ENCODE data around the gene ARHGEF9. TPM values are rescaled to one million over a fixed set of nuclear protein-coding genes. Genes with fewer than 3 reads are reported as not detected.

ARHGEF9 gene
- total RNA-seq, 2 experiments from 2014 or later = 19.1 to 19.5 TPM

DNA sequence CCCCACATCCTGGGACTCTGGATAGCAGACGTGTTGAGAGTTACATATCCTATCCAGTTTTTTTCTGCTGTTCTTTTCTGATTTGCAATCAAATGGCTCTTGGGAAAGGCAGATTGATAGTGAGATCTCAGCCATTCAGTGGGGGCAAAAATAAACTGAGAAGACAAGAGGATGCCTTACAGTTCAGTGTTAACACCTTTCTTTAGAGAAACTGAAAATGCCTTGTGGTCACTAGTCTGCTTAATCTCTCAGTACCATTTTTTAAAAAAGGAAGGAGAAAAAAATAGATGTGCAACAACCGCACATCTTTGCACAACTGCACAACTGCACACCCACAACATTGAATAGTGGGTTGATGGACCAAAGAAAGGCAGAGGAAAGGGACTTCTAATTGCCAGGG, 109.3 kb downstream of the ARHGEF9 start:
- intact Hi-C loops (cut with DNase I, micrococcal nuclease) = no loop called here
- ChIA-PET CTCF (no interaction called here), POLR2A (no interaction called here)
- Histone ChIP-seq H3K9me3 (ENCODE audit: control insufficient read depth in 1 of 2, insufficient read depth in 1 of 2, low read length in 2 of 2) (no peaks in the 10 kb centered on the region), H3K27ac (ENCODE audit: low read depth in 1 of 2, low read length in 2 of 2) (no peak overlapping the region), H3K36me3 (ENCODE audit: insufficient read depth, low read length) (peaks cover 43% of the 10 kb centered on the region), H3K4me3 (ENCODE audit: low read length) (no peak overlapping the region), H3K4me1 (ENCODE audit: insufficient read depth, low read length) (no peaks in the 10 kb centered on the region), H3K27me3 (ENCODE audit: control insufficient read depth in 1 of 2, insufficient read depth in 2 of 2, low read length in 2 of 2) (no peaks in the 10 kb centered on the region)
- DNase-seq (no peak), ATAC-seq (ENCODE audit: poor library complexity) (no peak)
- no peak overlapping the region for H3K4me3 Mint-ChIP-seq
- no peaks in the 10 kb centered on the region for H3K27me3 Mint-ChIP-seq
- H3K27ac Mint-ChIP-seq = no peak overlapping the region
- TF ChIP-seq, protein P1, sequence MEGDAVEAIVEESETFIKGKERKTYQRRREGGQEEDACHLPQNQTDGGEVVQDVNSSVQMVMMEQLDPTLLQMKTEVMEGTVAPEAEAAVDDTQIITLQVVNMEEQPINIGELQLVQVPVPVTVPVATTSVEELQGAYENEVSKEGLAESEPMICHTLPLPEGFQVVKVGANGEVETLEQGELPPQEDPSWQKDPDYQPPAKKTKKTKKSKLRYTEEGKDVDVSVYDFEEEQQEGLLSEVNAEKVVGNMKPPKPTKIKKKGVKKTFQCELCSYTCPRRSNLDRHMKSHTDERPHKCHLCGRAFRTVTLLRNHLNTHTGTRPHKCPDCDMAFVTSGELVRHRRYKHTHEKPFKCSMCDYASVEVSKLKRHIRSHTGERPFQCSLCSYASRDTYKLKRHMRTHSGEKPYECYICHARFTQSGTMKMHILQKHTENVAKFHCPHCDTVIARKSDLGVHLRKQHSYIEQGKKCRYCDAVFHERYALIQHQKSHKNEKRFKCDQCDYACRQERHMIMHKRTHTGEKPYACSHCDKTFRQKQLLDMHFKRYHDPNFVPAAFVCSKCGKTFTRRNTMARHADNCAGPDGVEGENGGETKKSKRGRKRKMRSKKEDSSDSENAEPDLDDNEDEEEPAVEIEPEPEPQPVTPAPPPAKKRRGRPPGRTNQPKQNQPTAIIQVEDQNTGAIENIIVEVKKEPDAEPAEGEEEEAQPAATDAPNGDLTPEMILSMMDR (IDR thresholded peaks at IDR 0.05) = no peak
- H3K4me1 Mint-ChIP-seq (ENCODE audit: low read depth) = no peaks in the 10 kb centered on the region
- peaks cover 85% of the 10 kb centered on the region for H3K36me3 Mint-ChIP-seq (ENCODE audit: low read depth)
- H3K9me3 Mint-ChIP-seq = no peaks in the 10 kb centered on the region

GRCh38 chrX:63673896-63674295, 111.1 kb downstream of the ARHGEF9 start:
- Mint-ChIP-seq H3K4me1 (ENCODE audit: low read depth) (no peaks in the 10 kb centered on the region), H3K27me3 (no peaks in the 10 kb centered on the region), H3K9me3 (no peaks in the 10 kb centered on the region), H3K27ac (no peak overlapping the region), H3K4me3 (no peak overlapping the region), H3K36me3 (ENCODE audit: low read depth) (peaks cover 81% of the 10 kb centered on the region)
- intact Hi-C loops (cut with DNase I, micrococcal nuclease) = no loop called here
- peaks cover 45% of the 10 kb centered on the region for H3K36me3 ChIP-seq (ENCODE audit: insufficient read depth, low read length)
- H3K27me3 ChIP-seq (ENCODE audit: control insufficient read depth in 1 of 2, insufficient read depth in 2 of 2, low read length in 2 of 2) = no peaks in the 10 kb centered on the region
- H3K4me3 ChIP-seq (ENCODE audit: low read length) = no peak overlapping the region
- ChIA-PET POLR2A (no interaction called here), CTCF (no interaction called here)
- TF ChIP-seq, protein P1 (IDR thresholded peaks at IDR 0.05) = no peak
- DNase-seq (no peak), ATAC-seq (ENCODE audit: poor library complexity) (no peak)
- H3K27ac ChIP-seq (ENCODE audit: low read depth in 1 of 2, low read length in 2 of 2) = no peak overlapping the region
- no peaks in the 10 kb centered on the region for H3K4me1 ChIP-seq (ENCODE audit: insufficient read depth, low read length)
- H3K9me3 ChIP-seq (ENCODE audit: control insufficient read depth in 1 of 2, insufficient read depth in 1 of 2, low read length in 2 of 2) = no peaks in the 10 kb centered on the region

DNA sequence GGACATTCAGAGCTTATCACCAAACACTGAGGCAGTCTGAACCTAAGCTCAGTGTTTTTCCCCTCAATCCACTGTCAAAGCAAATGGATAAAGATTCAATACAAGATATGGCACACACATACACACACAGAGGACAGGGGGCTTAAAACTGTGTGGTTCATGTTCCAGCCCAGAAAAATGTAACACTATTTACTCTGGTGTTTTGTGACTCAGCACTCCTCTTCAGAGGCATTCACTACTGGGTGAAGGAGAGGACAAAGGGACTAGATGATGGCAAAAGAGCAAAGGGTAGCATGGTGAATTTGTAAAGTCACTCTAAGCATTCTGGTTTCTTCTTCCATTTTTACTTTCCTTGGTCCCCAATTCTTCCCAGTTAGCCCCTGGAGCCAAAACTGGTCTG, 120.3 kb downstream of the ARHGEF9 start:
- DNase-seq (no peak), ATAC-seq (ENCODE audit: poor library complexity) (no peak)
- no peaks in the 10 kb centered on the region for H3K4me1 Mint-ChIP-seq (ENCODE audit: low read depth)
- intact Hi-C loops (cut with DNase I, micrococcal nuclease) = no loop called here
- H3K27ac Mint-ChIP-seq = no peak overlapping the region
- Histone ChIP-seq H3K9me3 (ENCODE audit: control insufficient read depth in 1 of 2, insufficient read depth in 1 of 2, low read length in 2 of 2) (no peaks in the 10 kb centered on the region), H3K4me3 (ENCODE audit: low read length) (no peak overlapping the region), H3K36me3 (ENCODE audit: insufficient read depth, low read length) (peaks cover 21% of the 10 kb centered on the region), H3K27me3 (ENCODE audit: control insufficient read depth in 1 of 2, insufficient read depth in 2 of 2, low read length in 2 of 2) (no peaks in the 10 kb centered on the region), H3K27ac (ENCODE audit: low read depth in 1 of 2, low read length in 2 of 2) (no peak overlapping the region), H3K4me1 (ENCODE audit: insufficient read depth, low read length) (no peaks in the 10 kb centered on the region)
- TF ChIP-seq, protein P1 (IDR thresholded peaks at IDR 0.05) = no peak
- no peaks in the 10 kb centered on the region for H3K27me3 Mint-ChIP-seq
- H3K9me3 Mint-ChIP-seq = no peaks in the 10 kb centered on the region
- ChIA-PET POLR2A (no interaction called here), CTCF (no interaction called here)
- no peak overlapping the region for H3K4me3 Mint-ChIP-seq
- peaks cover 75% of the 10 kb centered on the region for H3K36me3 Mint-ChIP-seq (ENCODE audit: low read depth)

All from CD4-positive, alpha-beta T cell (primary cell).